ENCODE results near the gene RACGAP1.

DNA sequence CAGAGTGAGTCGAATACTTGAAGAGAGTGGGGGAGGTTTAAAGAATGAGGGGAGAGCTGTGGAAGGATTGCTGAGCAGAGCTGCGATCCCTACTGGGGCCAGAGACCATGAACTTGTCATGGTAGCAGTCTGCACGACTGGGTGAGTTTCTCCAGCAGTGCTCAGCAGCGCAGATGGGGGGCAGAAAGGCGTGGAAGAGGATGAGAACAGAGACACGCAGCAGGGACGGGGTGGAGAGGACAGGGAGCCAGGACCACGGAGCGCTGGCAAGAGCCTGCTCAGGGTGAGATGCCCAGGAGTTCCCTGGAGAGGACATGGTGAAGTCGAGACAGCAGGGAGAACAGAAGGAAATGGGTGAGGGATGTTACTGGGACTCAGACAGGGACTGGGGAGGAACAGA lies 54.6 kb downstream of the RACGAP1 start:
- TF ChIP-seq RAD21 (IDR thresholded peaks at IDR 0.05 in 1 of 2, conservative IDR thresholded peaks at IDR 0.05 in 1 of 2; ENCODE audit: low read depth in 2 of 2, low read length in 2 of 2) (no peak), EP300 (IDR thresholded peaks at IDR 0.05; ENCODE audit: borderline replicate concordance in 1 of 2, low read depth in 2 of 2, low read length in 2 of 2) (no peak), EZH2 (IDR thresholded peaks at IDR 0.05; ENCODE audit: low read depth, low read length, severe bottlenecking) (no peak), SRF (IDR thresholded peaks at IDR 0.05; ENCODE audit: low read depth, low read length) (no peak), BRCA1 (IDR thresholded peaks at IDR 0.05; ENCODE audit: low read depth, low read length) (no peak), POLR2A (IDR thresholded peaks at IDR 0.05; ENCODE audit: control extremely low read depth in 1 of 2, low read depth in 2 of 2, low read length in 2 of 2) (no peak), HDAC6 (IDR thresholded peaks at IDR 0.05; ENCODE audit: low read depth, low read length) (no peak), SAP30 (IDR thresholded peaks at IDR 0.05; ENCODE audit: insufficient read depth, insufficient replicate concordance, low read length) (no peak)
- TF ChIP-seq, protein P1, sequence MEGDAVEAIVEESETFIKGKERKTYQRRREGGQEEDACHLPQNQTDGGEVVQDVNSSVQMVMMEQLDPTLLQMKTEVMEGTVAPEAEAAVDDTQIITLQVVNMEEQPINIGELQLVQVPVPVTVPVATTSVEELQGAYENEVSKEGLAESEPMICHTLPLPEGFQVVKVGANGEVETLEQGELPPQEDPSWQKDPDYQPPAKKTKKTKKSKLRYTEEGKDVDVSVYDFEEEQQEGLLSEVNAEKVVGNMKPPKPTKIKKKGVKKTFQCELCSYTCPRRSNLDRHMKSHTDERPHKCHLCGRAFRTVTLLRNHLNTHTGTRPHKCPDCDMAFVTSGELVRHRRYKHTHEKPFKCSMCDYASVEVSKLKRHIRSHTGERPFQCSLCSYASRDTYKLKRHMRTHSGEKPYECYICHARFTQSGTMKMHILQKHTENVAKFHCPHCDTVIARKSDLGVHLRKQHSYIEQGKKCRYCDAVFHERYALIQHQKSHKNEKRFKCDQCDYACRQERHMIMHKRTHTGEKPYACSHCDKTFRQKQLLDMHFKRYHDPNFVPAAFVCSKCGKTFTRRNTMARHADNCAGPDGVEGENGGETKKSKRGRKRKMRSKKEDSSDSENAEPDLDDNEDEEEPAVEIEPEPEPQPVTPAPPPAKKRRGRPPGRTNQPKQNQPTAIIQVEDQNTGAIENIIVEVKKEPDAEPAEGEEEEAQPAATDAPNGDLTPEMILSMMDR (IDR thresholded peaks at IDR 0.05; ENCODE audit: control extremely low read depth in 1 of 3, insufficient read depth in 1 of 3, low read depth in 1 of 3, low read length in 3 of 3) = no peak
- TF ChIP-seq, protein P2, sequence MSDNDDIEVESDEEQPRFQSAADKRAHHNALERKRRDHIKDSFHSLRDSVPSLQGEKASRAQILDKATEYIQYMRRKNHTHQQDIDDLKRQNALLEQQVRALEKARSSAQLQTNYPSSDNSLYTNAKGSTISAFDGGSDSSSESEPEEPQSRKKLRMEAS (IDR thresholded peaks at IDR 0.05) = no peak
- TF ChIP-seq, protein P3, sequence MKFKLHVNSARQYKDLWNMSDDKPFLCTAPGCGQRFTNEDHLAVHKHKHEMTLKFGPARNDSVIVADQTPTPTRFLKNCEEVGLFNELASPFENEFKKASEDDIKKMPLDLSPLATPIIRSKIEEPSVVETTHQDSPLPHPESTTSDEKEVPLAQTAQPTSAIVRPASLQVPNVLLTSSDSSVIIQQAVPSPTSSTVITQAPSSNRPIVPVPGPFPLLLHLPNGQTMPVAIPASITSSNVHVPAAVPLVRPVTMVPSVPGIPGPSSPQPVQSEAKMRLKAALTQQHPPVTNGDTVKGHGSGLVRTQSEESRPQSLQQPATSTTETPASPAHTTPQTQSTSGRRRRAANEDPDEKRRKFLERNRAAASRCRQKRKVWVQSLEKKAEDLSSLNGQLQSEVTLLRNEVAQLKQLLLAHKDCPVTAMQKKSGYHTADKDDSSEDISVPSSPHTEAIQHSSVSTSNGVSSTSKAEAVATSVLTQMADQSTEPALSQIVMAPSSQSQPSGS (IDR thresholded peaks at IDR 0.05; ENCODE audit: low read length) = no peak
